ENCODE results near the gene MRFAP1.

DNA sequence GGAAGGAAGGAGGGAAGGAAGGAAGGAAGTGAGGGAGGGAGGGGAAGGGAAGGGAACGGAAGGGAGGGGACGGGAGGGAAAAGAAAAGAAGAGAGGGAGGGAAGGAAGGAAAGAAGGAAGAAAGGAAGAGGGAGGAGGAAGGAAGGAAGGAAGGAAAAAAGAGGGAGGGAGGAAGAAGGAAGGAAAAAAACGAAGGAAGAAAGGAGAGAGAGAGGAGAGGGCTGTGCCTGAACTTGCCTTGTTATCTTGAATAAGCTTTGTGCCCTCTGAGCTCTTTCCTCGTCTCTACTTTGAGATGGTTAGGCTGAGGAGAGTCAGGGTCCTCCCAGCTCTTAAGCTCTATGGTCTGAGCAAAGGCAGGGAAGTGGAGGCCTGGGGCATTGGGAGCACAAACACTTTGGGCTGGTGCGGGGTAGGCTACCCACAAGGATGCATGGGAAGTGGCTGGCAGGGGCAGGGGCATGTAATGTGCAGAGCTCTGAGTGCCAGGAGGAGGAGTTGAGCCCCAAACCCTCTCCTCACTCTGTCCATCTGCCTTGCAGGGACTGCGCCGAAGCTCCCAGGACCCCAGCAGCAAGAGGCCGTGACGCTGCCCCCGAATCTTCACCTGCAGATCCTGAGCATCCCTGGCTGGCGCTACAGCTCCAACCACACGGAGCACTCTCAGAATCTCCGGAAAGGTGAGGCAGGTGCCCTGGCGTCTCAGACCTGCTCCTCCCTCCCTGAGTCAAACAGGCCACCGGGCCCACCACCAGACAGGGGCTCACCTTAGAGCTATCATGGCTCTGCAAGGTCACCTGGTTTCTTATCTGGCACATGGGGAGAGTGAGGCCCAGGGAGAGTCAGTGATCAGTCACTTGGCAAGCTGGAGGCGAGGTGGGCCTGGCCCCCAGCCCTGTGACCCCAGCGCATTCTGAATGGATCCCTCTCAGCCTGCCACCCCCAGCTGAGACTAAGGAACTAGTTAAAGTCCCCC is 26.5 kb upstream of the MRFAP1 start:
- TF ChIP-seq CTCF (IDR thresholded peaks at IDR 0.05) = no peak
- TF ChIP-seq POLR2A (IDR thresholded peaks at IDR 0.05) = no peak
